Body of pancreas (tissue), 4 donors: ENCODE measurements around the gene GTF2F2. TPM values are rescaled to one million over a fixed set of nuclear protein-coding genes. Genes with fewer than 3 reads are reported as not detected.

ENCODE experiments used
- ATAC-seq: fragments of 150-250 bp; one replicate; pipeline ENCODE4 v1.9.1; 2016
- DNase-seq, 4 donors: peaks; one replicate each; pipeline ENCODE4 v3.0.0-alpha.2; 2019
- H3K27ac ChIP-seq, 4 donors: fragments of 200-600 bp; sonication (generic); 1 replicate in 3 of 4; 2 replicates in 1 of 4; pipeline versions ENCODE4 v1.5.1 to v1.6.1; 2016 to 2019; ENCODE audit warnings: mild to moderate bottlenecking in 1 of 4, mixed read lengths in 1 of 4, moderate library complexity in 1 of 4
- H3K27me3 ChIP-seq, 2 donors: fragments of 200-600 bp; sonication (generic); one replicate each; pipeline ENCODE4 v1.6.0; 2016; ENCODE audit warnings: mild to moderate bottlenecking in 1 of 2
- H3K36me3 ChIP-seq, 2 donors: fragments of 200-600 bp; sonication (generic); replicated peaks in 1 of 2; 2 replicates each; pipeline ENCODE4 v1.5.1; 2016; ENCODE audit warnings: low read depth in 2 of 2; ENCODE audit not compliant: insufficient read depth in 1 of 2
- H3K4me1 ChIP-seq: fragments of 200-600 bp; sonication (generic); one replicate; pipeline ENCODE4 v1.6.0; 2016
- H3K4me3 ChIP-seq, 2 donors: fragments of 200-600 bp; sonication (generic); 1 replicate in 1 of 2; 2 replicates in 1 of 2; pipeline ENCODE4 v1.5.1; 2016 to 2019
- H3K9me3 ChIP-seq, 3 donors: fragments of 200-600 bp; sonication (generic); 1 replicate in 2 of 3; 2 replicates in 1 of 3; pipeline ENCODE4 v1.5.1; 2016
- CTCF ChIP-seq, 7 experiments: fragments of 450-650 bp in 4 of 7; fragments of 200-600 bp in 3 of 7; sonication (generic) in 3 of 7; IDR thresholded peaks; one replicate each; pipeline ENCODE4 v1.5.1; 2016 to 2019; ENCODE audit warnings: antibody characterized with exemption in 7 of 7
- POLR2A ChIP-seq, 3 donors: fragments of 450-650 bp; IDR thresholded peaks; one replicate each; pipeline ENCODE4 v1.6.1; 2016; ENCODE audit warnings: antibody characterized with exemption in 3 of 3, mild to moderate bottlenecking in 2 of 3
- WGBS, 2 donors: methylation state at CpG; one replicate each; pipeline ENCODE4 v1.1.5; 2017; 5-methylcytosine and 5-hydroxymethylcytosine counted together
- intact Hi-C: fragments of 100-400 bp; cut with DNase I; formaldehyde crosslinking; loops from one replicate; pipeline ENCODE4 v1.15.1; 2023
- total RNA-seq, 2 donors: library from RNA; depleted of rRNA; stranded (reverse); fragments of >200 nt; gene quantifications; one replicate each; pipeline ENCODE4 v1.1.0, GENCODE V29; 2016

GTF2F2 gene
- total RNA-seq, 2 donors from 2014 or later = 5.9 to 9.6 TPM

DNA sequence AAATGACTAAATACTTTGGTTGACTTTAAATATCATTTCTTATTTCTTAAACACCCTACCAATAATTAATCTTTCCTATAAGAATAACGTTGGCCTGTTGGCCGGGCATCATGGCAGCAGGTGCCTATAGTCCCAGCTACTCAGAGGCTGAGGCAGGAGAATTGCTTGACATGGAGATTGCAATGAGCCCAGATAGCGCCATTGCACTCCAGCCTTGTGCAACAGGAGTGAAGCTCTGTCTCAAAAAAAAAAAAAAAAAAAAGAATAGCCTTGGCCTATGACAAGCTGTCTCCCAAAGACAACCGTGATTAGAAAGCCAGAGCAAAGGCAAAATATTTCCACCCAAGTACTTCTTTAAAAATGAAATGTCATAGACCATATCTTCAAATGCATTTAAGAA lies 105.1 kb downstream of the GTF2F2 start:
- TF ChIP-seq POLR2A (IDR thresholded peaks at IDR 0.05) = no peak
- TF ChIP-seq CTCF (IDR thresholded peaks at IDR 0.05) = no peak
- Histone ChIP-seq H3K4me3 (no peak overlapping the region), H3K27me3 (no peaks in the 10 kb centered on the region), H3K4me1 (no peaks in the 10 kb centered on the region), H3K27ac (no peak overlapping the region), H3K9me3 (no peaks in the 10 kb centered on the region), H3K36me3 (no peaks in the 10 kb centered on the region)
- DNase-seq = no peak
- 87 to 91% methylated on average over 4 of the region's 4 CpGs for WGBS, 2 donors
- ATAC-seq = no peak
- intact Hi-C loops = no loop called here

- no peaks in the 10 kb centered on the region for H3K4me1 ChIP-seq
- H3K9me3 ChIP-seq = no peaks in the 10 kb centered on the region
- no peak for TF ChIP-seq CTCF (IDR thresholded peaks at IDR 0.05)
- no peak for TF ChIP-seq POLR2A (IDR thresholded peaks at IDR 0.05)
- 85 to 86% methylated on average over 3 of the region's 3 CpGs for WGBS, 2 donors
- ATAC-seq (no peak), DNase-seq (no peak)
- H3K4me3 ChIP-seq = no peak overlapping the region
- intact Hi-C loops = no loop called here
- H3K27ac ChIP-seq = no peak overlapping the region
- H3K27me3 ChIP-seq = no peaks in the 10 kb centered on the region
- H3K36me3 ChIP-seq = no peaks in the 10 kb centered on the region
These were observed 105.7 kb downstream of the GTF2F2 start for GRCh38 chr13:45226024-45226423.

DNA sequence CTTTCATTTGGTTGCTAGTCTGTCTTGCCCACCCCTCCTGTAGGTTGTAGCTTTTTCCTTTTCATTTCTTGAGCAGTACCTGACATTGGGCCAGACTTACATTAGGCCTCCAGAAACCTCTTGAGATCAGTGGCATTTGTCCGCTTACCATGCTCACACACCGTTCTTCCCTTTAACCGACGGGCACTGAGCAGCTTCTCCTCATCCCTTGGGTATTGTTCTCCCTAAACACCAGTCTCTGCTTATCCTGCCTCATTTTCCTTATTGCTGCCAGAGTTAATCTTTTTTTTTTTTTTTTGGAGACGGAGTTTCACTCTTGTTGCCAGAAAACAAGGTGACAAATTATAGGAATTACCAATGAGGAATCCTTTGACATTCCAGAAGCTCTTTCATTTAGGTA lies 107.7 kb downstream of the GTF2F2 start:
- Histone ChIP-seq H3K27ac (no peak overlapping the region), H3K27me3 (no peaks in the 10 kb centered on the region), H3K36me3 (no peaks in the 10 kb centered on the region), H3K4me1 (no peaks in the 10 kb centered on the region), H3K9me3 (no peaks in the 10 kb centered on the region), H3K4me3 (no peak overlapping the region)
- TF ChIP-seq CTCF (IDR thresholded peaks at IDR 0.05) (no peak), POLR2A (IDR thresholded peaks at IDR 0.05) (no peak)
- intact Hi-C loops = no loop called here
- no peak for DNase-seq
- ATAC-seq = no peak
- 90 to 91% methylated on average over 5 of the region's 5 CpGs for WGBS, 2 donors

- TF ChIP-seq CTCF (IDR thresholded peaks at IDR 0.05) = no peak
- TF ChIP-seq POLR2A (IDR thresholded peaks at IDR 0.05) = no peak
- ATAC-seq = no peak
- Histone ChIP-seq H3K4me1 (no peaks in the 10 kb centered on the region), H3K4me3 (no peak overlapping the region), H3K27me3 (no peaks in the 10 kb centered on the region), H3K27ac (no peak overlapping the region), H3K36me3 (no peaks in the 10 kb centered on the region), H3K9me3 (no peaks in the 10 kb centered on the region)
- intact Hi-C loops = no loop called here
- no peak for DNase-seq
- 88 to 97% methylated on average over 4 of the region's 4 CpGs for WGBS, 2 donors
These were observed 108.9 kb downstream of the GTF2F2 start for GRCh38 chr13:45229172-45229571.

DNA sequence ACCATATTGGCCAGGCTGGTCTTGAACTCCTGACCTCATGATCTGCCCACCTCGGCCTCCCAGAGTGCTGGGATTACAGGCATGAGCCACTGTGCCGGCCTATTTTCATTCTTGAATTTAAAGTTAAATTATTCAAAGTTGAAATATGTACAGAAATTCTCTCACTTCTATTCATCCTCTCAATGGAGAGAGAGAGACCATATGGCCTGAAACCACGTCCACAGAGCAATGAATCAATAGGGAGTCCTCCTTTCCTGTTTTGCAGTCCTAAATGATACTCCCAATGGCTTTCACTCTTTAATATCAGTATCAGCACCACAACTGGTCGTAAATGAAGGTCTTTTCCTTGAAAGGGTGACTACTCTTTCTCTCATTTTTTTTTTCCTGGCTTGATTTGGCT lies 111.0 kb downstream of the GTF2F2 start:
- Histone ChIP-seq H3K9me3 (no peaks in the 10 kb centered on the region), H3K36me3 (no peaks in the 10 kb centered on the region), H3K27me3 (no peaks in the 10 kb centered on the region), H3K27ac (no peak overlapping the region), H3K4me1 (no peaks in the 10 kb centered on the region), H3K4me3 (no peak overlapping the region)
- DNase-seq (no peak), ATAC-seq (no peak)
- intact Hi-C loops = no loop called here
- WGBS, 2 donors = 80 to 89% methylated on average over 4 of the region's 4 CpGs
- TF ChIP-seq POLR2A (IDR thresholded peaks at IDR 0.05) (no peak), CTCF (IDR thresholded peaks at IDR 0.05) (no peak)
